Measurements from ENCODE around the gene TRIM63. TPM values are rescaled to one million over a fixed set of nuclear protein-coding genes. Genes with fewer than 3 reads are reported as not detected.

TRIM63 gene
- total and polyA plus RNA-seq, 9 of the 15 experiments (the other 6 are each of a cell fraction or from before 2014, with no cell fraction given), result 0.08 to 0.57 (median 0.36) TPM

DNA sequence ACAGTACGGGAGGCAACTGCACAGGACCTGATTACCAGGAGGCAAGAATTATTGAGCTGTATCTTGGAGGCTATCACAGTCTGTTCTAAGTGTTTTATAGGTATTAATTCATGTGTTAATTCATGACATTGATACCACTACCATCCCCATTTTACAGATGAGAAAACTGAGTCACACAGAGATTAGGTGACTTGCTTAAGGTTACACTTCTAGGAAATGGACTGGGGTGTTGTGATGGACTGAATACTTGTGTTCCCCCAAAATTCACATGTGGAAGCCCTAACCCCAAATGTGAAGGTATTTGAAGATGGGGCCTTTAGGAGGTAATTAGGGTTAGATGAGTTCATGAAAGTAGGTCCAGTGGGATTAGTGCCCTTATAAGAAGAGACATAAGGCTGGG is 10.1 kb upstream of the TRIM63 start (continued):
- TF ChIP-seq E4F1 (CRISPR knock-in tag; IDR thresholded peaks at IDR 0.05; ENCODE audit: borderline replicate concordance) (no peak), PYGO2 (tag; IDR thresholded peaks at IDR 0.05) (no peak), ZNF121 (CRISPR knock-in tag; conservative IDR thresholded peaks at IDR 0.05) (peak; percentile 24), MCM2 (IDR thresholded peaks at IDR 0.05; ENCODE audit: low read depth) (no peak), CEBPB (tag; IDR thresholded peaks at IDR 0.05) (no peak), FOXM1 (IDR thresholded peaks at IDR 0.05; ENCODE audit: low read depth) (no peak), FOXM1 (CRISPR knock-in tag; IDR thresholded peaks at IDR 0.05; ENCODE audit: low read depth) (no peak)
- TF ChIP-seq, protein P1, sequence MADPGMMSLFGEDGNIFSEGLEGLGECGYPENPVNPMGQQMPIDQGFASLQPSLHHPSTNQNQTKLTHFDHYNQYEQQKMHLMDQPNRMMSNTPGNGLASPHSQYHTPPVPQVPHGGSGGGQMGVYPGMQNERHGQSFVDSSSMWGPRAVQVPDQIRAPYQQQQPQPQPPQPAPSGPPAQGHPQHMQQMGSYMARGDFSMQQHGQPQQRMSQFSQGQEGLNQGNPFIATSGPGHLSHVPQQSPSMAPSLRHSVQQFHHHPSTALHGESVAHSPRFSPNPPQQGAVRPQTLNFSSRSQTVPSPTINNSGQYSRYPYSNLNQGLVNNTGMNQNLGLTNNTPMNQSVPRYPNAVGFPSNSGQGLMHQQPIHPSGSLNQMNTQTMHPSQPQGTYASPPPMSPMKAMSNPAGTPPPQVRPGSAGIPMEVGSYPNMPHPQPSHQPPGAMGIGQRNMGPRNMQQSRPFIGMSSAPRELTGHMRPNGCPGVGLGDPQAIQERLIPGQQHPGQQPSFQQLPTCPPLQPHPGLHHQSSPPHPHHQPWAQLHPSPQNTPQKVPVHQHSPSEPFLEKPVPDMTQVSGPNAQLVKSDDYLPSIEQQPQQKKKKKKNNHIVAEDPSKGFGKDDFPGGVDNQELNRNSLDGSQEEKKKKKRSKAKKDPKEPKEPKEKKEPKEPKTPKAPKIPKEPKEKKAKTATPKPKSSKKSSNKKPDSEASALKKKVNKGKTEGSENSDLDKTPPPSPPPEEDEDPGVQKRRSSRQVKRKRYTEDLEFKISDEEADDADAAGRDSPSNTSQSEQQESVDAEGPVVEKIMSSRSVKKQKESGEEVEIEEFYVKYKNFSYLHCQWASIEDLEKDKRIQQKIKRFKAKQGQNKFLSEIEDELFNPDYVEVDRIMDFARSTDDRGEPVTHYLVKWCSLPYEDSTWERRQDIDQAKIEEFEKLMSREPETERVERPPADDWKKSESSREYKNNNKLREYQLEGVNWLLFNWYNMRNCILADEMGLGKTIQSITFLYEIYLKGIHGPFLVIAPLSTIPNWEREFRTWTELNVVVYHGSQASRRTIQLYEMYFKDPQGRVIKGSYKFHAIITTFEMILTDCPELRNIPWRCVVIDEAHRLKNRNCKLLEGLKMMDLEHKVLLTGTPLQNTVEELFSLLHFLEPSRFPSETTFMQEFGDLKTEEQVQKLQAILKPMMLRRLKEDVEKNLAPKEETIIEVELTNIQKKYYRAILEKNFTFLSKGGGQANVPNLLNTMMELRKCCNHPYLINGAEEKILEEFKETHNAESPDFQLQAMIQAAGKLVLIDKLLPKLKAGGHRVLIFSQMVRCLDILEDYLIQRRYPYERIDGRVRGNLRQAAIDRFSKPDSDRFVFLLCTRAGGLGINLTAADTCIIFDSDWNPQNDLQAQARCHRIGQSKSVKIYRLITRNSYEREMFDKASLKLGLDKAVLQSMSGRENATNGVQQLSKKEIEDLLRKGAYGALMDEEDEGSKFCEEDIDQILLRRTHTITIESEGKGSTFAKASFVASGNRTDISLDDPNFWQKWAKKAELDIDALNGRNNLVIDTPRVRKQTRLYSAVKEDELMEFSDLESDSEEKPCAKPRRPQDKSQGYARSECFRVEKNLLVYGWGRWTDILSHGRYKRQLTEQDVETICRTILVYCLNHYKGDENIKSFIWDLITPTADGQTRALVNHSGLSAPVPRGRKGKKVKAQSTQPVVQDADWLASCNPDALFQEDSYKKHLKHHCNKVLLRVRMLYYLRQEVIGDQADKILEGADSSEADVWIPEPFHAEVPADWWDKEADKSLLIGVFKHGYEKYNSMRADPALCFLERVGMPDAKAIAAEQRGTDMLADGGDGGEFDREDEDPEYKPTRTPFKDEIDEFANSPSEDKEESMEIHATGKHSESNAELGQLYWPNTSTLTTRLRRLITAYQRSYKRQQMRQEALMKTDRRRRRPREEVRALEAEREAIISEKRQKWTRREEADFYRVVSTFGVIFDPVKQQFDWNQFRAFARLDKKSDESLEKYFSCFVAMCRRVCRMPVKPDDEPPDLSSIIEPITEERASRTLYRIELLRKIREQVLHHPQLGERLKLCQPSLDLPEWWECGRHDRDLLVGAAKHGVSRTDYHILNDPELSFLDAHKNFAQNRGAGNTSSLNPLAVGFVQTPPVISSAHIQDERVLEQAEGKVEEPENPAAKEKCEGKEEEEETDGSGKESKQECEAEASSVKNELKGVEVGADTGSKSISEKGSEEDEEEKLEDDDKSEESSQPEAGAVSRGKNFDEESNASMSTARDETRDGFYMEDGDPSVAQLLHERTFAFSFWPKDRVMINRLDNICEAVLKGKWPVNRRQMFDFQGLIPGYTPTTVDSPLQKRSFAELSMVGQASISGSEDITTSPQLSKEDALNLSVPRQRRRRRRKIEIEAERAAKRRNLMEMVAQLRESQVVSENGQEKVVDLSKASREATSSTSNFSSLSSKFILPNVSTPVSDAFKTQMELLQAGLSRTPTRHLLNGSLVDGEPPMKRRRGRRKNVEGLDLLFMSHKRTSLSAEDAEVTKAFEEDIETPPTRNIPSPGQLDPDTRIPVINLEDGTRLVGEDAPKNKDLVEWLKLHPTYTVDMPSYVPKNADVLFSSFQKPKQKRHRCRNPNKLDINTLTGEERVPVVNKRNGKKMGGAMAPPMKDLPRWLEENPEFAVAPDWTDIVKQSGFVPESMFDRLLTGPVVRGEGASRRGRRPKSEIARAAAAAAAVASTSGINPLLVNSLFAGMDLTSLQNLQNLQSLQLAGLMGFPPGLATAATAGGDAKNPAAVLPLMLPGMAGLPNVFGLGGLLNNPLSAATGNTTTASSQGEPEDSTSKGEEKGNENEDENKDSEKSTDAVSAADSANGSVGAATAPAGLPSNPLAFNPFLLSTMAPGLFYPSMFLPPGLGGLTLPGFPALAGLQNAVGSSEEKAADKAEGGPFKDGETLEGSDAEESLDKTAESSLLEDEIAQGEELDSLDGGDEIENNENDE (IDR thresholded peaks at IDR 0.05; ENCODE audit: low read depth, low read length), result no peak
